ENCODE data around the gene PRAMEF10. TPM values are rescaled to one million over a fixed set of nuclear protein-coding genes. Genes with fewer than 3 reads are reported as not detected.
"Not testable (repeated sequence)": the region's sequence is repeated elsewhere in the genome, so short reads cannot be mapped to it uniquely, and the experiment has no call there.

The PRAMEF10 gene
- total RNA-seq, 1 donor from 2014 or later = not detected

GRCh38 chr1:12851779-12852178, 46.3 kb downstream of the PRAMEF10 start:
- no peak for TF ChIP-seq CTCF (IDR thresholded peaks at IDR 0.05; ENCODE audit: partially characterized antibody, unreplicated experiment)
- DNase-seq = no peak
- no peak overlapping the region for H3K27ac Mint-ChIP-seq (ENCODE audit: unreplicated experiment)
- no peaks in the 10 kb centered on the region for H3K27me3 Mint-ChIP-seq (ENCODE audit: unreplicated experiment)
- H3K4me3 Mint-ChIP-seq (ENCODE audit: unreplicated experiment) = no peak overlapping the region
- no peaks in the 10 kb centered on the region for H3K4me1 Mint-ChIP-seq (ENCODE audit: low read depth, unreplicated experiment)
- peaks cover 4% of the 10 kb centered on the region for H3K36me3 Mint-ChIP-seq (ENCODE audit: unreplicated experiment)
- peaks cover 3% of the 10 kb centered on the region for H3K9me3 Mint-ChIP-seq (ENCODE audit: unreplicated experiment)

GRCh38 chr1:12848620-12849019, 49.5 kb downstream of the PRAMEF10 start, which contains the start of gene HNRNPCL1:
Gene HNRNPCL1 (minus strand): TSS chr1:12848720. CDS start chr1:12848289, 431 bp downstream.
- H3K27me3 Mint-ChIP-seq (ENCODE audit: unreplicated experiment); H3K4me1 Mint-ChIP-seq (ENCODE audit: low read depth, unreplicated experiment); H3K27ac Mint-ChIP-seq (ENCODE audit: unreplicated experiment); H3K36me3 Mint-ChIP-seq (ENCODE audit: unreplicated experiment); H3K9me3 Mint-ChIP-seq (ENCODE audit: unreplicated experiment); DNase-seq; H3K4me3 Mint-ChIP-seq (ENCODE audit: unreplicated experiment): not testable (repeated sequence)

Other genes with a start within 250 kb of the PRAMEF10 start
- gene AADACL3, start 182.2 kb downstream of the PRAMEF10 start, total RNA-seq (ENCODE audit: unreplicated experiment) = not detected
- gene CFAP107, start 152.1 kb downstream of the PRAMEF10 start, total RNA-seq (ENCODE audit: unreplicated experiment) = not detected
- 0.54 TPM for gene PRAMEF12, start 124.5 kb downstream of the PRAMEF10 start, total RNA-seq (ENCODE audit: unreplicated experiment)
- 0.44 TPM for gene PRAMEF1, start 106.9 kb downstream of the PRAMEF10 start, total RNA-seq (ENCODE audit: unreplicated experiment)
- not detected for gene PRAMEF11, start 66.9 kb downstream of the PRAMEF10 start, total RNA-seq (ENCODE audit: unreplicated experiment)
- not detected for gene HNRNPCL1, start 49.5 kb downstream of the PRAMEF10 start, total RNA-seq (ENCODE audit: unreplicated experiment)
- gene PRAMEF2, start 41.2 kb downstream of the PRAMEF10 start, total RNA-seq (ENCODE audit: unreplicated experiment) = not detected
- not detected for gene PRAMEF4, start 12.1 kb downstream of the PRAMEF10 start, total RNA-seq (ENCODE audit: unreplicated experiment)
- not detected for gene PRAMEF7, start 18.3 kb upstream of the PRAMEF10 start, total RNA-seq (ENCODE audit: unreplicated experiment)
- gene PRAMEF6, start 49.3 kb upstream of the PRAMEF10 start, total RNA-seq (ENCODE audit: unreplicated experiment) = not detected
- not detected for gene PRAMEF27, start 158.3 kb upstream of the PRAMEF10 start, total RNA-seq (ENCODE audit: unreplicated experiment)
- gene HNRNPCL3, start 162.5 kb upstream of the PRAMEF10 start, total RNA-seq (ENCODE audit: unreplicated experiment) = not detected
- gene PRAMEF25, start 172.5 kb upstream of the PRAMEF10 start, total RNA-seq (ENCODE audit: unreplicated experiment) = not detected
- gene HNRNPCL2, start 218.6 kb upstream of the PRAMEF10 start, total RNA-seq (ENCODE audit: unreplicated experiment) = not detected

Measured in glutamatergic neuron (in vitro differentiated cells).